OCI-LY7 (cell line): ENCODE data around the gene BOD1L1. TPM values are rescaled to one million over a fixed set of nuclear protein-coding genes. Genes with fewer than 3 reads are reported as not detected.

ENCODE experiments used
- BruUV-seq: library from RNA; stranded (reverse); fragments of 400-500 nt; replicated peaks from 2 replicates; lab custom pipeline; 2021; lab: Mats Ljungman, UMichigan
- CTCF ChIA-PET: fragments of 300-600 bp; sonication (Branson Sonifier 250); formaldehyde crosslinking; loops from one replicate; lab custom pipeline; 2022; ENCODE audit warnings: antibody characterized with exemption; ENCODE audit not compliant: unreplicated experiment; lab: Charles Lee
- POLR2A ChIA-PET: fragments of 300-600 bp; sonication (Branson Sonifier 250); formaldehyde crosslinking; loops from one replicate; lab custom pipeline; 2022; ENCODE audit warnings: antibody characterized with exemption; lab: Charles Lee
- DNase-seq: peaks from one replicate; pipeline ENCODE4 v3.0.0-alpha.2; 2015; ENCODE audit warnings: low spot score
- H2AFZ ChIP-seq: fragments of 200-600 bp; sonication (generic), shearing (Covaris generic); 2 replicates; pipeline ENCODE4 v1.6.1; 2014; ENCODE audit warnings: mild to moderate bottlenecking, antibody characterized with exemption, low read length, moderate library complexity
- H3K27ac ChIP-seq: fragments of 200-600 bp; sonication (generic); 2 replicates; pipeline ENCODE4 v1.5.1; 2014; ENCODE audit warnings: mixed run types, low read depth, mild to moderate bottlenecking, moderate library complexity, low read length, inconsistent platforms; ENCODE audit not compliant: poor library complexity, severe bottlenecking
- H3K36me3 ChIP-seq: fragments of 200-600 bp; sonication (generic); 2 replicates; pipeline ENCODE4 v1.6.1; 2014; ENCODE audit warnings: mild to moderate bottlenecking, antibody characterized with exemption, low read length, moderate library complexity, mixed read lengths; ENCODE audit not compliant: insufficient read depth
- H3K4me1 ChIP-seq: fragments of 200-600 bp; sonication (generic); 2 replicates; pipeline ENCODE4 v1.5.1; 2014; ENCODE audit warnings: mild to moderate bottlenecking, low read length; ENCODE audit not compliant: insufficient read depth, poor library complexity, severe bottlenecking
- H3K4me2 ChIP-seq: fragments of 200-600 bp; sonication (generic); 2 replicates; pipeline ENCODE4 v1.6.1; 2014; ENCODE audit warnings: mild to moderate bottlenecking, low read length
- H3K4me3 ChIP-seq: fragments of 200-600 bp; sonication (generic); 2 replicates; pipeline ENCODE4 v1.5.1; 2014; ENCODE audit warnings: mild to moderate bottlenecking, low read depth, low read length; ENCODE audit not compliant: poor library complexity, severe bottlenecking
- H3K79me2 ChIP-seq: fragments of 200-600 bp; sonication (generic); 2 replicates; pipeline ENCODE4 v1.6.1; 2016; ENCODE audit warnings: low read depth, mild to moderate bottlenecking, low read length, moderate library complexity, mixed read lengths; ENCODE audit not compliant: insufficient read depth
- H3K9me2 ChIP-seq: fragments of 200-600 bp; sonication (generic); 2 replicates; pipeline ENCODE4 v1.6.1; 2016; ENCODE audit warnings: mild to moderate bottlenecking, low read length, mixed read lengths; ENCODE audit not compliant: insufficient read depth
- H3K9me3 ChIP-seq: fragments of 200-600 bp; sonication (generic); 2 replicates; pipeline ENCODE4 v1.6.1; 2014; ENCODE audit warnings: mild to moderate bottlenecking, mixed run types, low read length, mixed read lengths
- H4K20me1 ChIP-seq: fragments of 200-600 bp; sonication (generic); 2 replicates; pipeline ENCODE4 v1.6.1; 2014; ENCODE audit warnings: mild to moderate bottlenecking, antibody characterized with exemption, low read length, moderate library complexity, mixed read lengths; ENCODE audit not compliant: insufficient read depth
- EZH2phosphoT487 ChIP-seq: fragments of 200-600 bp; sonication (generic); IDR thresholded peaks from 2 replicates; pipeline ENCODE4 v1.6.1; 2018; ENCODE audit warnings: low read depth, borderline replicate concordance, mild to moderate bottlenecking, mixed run types, antibody characterized with exemption, low read length, moderate library complexity, mixed read lengths
- intact Hi-C: fragments of 100-400 bp; cut with micrococcal nuclease; formaldehyde crosslinking; loops from one replicate; pipeline ENCODE4 v1.10.0; 2022; ENCODE audit not compliant: unreplicated experiment
- total RNA-seq, 2 experiments: library from RNA; depleted of rRNA in 1 of 2; stranded (reverse); fragments of >200 nt in 1 of 2; shearing (Covaris generic) in 1 of 2; gene quantifications; 2 replicates each; pipeline ENCODE4 v1.2.3, GENCODE V29; 2014 to 2022
- TF ChIP-seq, protein P1 (sequence below): fragments of 200-600 bp; sonication (generic); conservative IDR thresholded peaks from 2 replicates; pipeline ENCODE4 v1.5.1; 2014; ENCODE audit warnings: mild to moderate bottlenecking, antibody characterized with exemption, low read length, moderate library complexity, mixed read lengths

The BOD1L1 gene
- total RNA-seq, 2 experiments from 2014 or later = 24.0 to 49.6 TPM

DNA sequence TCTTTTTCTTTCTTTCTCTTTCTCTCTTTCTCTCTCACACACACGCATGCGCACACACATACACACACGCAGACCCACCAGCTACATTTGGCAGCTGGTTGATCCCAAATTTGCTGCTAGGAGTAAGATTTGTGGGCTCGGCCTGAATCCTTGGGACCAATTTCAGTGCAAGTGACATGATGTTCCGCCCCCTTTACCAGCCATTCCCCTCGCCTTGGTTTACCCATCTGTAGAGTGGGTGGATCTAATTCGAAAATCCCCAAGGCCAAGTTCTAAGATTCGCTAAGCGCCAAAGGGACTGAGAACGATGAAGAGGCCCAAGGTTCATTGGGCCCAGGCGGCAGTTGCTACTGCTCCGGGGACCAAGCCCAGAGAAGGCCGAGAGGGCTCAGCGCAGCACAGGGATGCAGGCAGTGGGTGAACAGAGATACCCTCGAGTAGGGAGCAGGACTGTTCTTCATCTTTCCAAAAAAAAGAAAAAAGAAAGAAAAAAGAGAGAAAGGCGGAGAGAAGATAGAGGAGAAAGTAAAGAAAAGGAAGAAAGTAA is 89.0 kb downstream of the BOD1L1 start:
- CTCF ChIA-PET = no interaction called here
- Histone ChIP-seq H3K9me2 (no peaks in the 10 kb centered on the region), H3K79me2 (no peaks in the 10 kb centered on the region), H4K20me1 (no peaks in the 10 kb centered on the region), H3K9me3 (no peaks in the 10 kb centered on the region), H2AFZ (no peak overlapping the region), H3K4me1 (no peaks in the 10 kb centered on the region), H3K4me3 (no peak overlapping the region), H3K4me2 (no peak overlapping the region), H3K27ac (no peak overlapping the region), H3K36me3 (no peaks in the 10 kb centered on the region)
- TF ChIP-seq, protein P1, sequence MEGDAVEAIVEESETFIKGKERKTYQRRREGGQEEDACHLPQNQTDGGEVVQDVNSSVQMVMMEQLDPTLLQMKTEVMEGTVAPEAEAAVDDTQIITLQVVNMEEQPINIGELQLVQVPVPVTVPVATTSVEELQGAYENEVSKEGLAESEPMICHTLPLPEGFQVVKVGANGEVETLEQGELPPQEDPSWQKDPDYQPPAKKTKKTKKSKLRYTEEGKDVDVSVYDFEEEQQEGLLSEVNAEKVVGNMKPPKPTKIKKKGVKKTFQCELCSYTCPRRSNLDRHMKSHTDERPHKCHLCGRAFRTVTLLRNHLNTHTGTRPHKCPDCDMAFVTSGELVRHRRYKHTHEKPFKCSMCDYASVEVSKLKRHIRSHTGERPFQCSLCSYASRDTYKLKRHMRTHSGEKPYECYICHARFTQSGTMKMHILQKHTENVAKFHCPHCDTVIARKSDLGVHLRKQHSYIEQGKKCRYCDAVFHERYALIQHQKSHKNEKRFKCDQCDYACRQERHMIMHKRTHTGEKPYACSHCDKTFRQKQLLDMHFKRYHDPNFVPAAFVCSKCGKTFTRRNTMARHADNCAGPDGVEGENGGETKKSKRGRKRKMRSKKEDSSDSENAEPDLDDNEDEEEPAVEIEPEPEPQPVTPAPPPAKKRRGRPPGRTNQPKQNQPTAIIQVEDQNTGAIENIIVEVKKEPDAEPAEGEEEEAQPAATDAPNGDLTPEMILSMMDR = no peak
- no peak for TF ChIP-seq EZH2phosphoT487
- no peak for DNase-seq
- POLR2A ChIA-PET = interaction anchor here (1.1 kb wide), 1 partner anchor 11 kb away, joined by 7 read pairs; no protein-coding TSS in a partner anchor
- intact Hi-C loops = no loop called here
- BruUV-seq = no TSS peak

DNA sequence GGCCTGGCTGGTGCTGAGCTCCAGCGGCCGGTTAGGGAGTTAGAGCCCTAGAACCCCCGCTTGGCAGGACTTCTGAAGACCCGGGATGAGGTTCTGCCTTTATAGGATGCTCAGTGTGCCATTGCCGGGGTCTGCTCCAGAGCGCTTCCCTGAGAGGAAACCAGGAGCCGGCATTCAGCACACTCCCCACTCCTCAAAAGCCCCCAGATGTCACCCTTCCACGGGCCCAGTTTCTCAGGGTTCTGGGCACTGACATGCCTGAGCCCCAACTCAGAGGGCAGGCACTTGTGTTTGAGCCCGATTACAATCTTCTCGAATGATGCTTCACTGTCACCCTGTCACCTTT is 89.7 kb downstream of the BOD1L1 start:
- ChIA-PET CTCF (no interaction called here), POLR2A (interaction anchor here (1.1 kb wide), 1 partner anchor 10 kb away, joined by 7 read pairs; no protein-coding TSS in a partner anchor)
- Histone ChIP-seq H3K36me3 (no peaks in the 10 kb centered on the region), H3K4me3 (no peak overlapping the region), H3K4me2 (no peak overlapping the region), H4K20me1 (no peaks in the 10 kb centered on the region), H3K9me3 (no peaks in the 10 kb centered on the region), H3K79me2 (no peaks in the 10 kb centered on the region), H2AFZ (no peak overlapping the region), H3K27ac (no peak overlapping the region), H3K4me1 (no peaks in the 10 kb centered on the region), H3K9me2 (no peaks in the 10 kb centered on the region)
- BruUV-seq = no TSS peak
- intact Hi-C loops = no loop called here
- DNase-seq = no peak
- TF ChIP-seq, protein P1 = no peak
- TF ChIP-seq EZH2phosphoT487 = no peak

DNA sequence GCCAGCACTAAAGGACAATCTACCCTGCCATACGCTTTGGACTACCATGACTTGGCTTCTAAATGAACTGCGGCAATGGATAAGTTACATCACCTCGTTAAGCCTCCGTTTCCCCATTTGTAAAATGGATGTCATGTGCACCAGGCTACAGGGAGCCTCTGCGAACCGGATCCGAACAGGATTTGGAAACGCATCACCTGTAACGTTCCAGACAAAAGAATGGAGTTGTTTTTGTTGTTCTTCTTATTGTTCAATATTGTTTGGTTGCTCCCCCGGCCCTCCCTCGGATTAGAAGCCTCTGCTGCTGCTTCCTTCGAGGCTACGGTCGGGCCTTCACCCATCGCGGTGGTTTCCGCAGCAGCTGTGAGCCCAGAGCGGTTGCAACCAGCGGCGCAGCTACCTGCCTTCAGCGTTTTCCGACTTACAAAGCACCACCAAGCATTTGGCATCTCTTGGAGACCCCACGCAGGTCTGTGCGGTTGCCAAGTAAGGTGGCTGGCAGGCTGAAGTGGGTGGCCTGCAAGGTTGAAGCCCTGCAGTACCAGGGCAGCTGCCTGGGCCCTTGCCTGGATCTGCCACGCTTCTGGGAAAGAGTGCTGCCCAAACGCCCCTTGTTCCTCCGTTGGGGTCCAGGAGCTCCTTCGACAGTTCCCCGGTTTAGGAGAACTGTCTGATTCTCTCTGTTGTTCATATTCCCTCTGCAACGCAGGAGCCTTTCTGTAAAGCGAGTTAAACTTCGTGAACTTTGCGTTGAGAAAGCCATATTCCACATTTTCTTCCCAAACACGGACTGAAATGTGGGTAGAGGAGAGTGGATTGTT is 90.3 kb downstream of the BOD1L1 start:
- Histone ChIP-seq H4K20me1 (no peaks in the 10 kb centered on the region), H3K4me2 (no peak overlapping the region), H3K36me3 (no peaks in the 10 kb centered on the region), H3K9me2 (no peaks in the 10 kb centered on the region), H3K79me2 (no peaks in the 10 kb centered on the region), H3K4me3 (no peak overlapping the region), H2AFZ (no peak overlapping the region), H3K4me1 (no peaks in the 10 kb centered on the region), H3K9me3 (no peaks in the 10 kb centered on the region), H3K27ac (no peak overlapping the region)
- BruUV-seq = no TSS peak
- no peak for DNase-seq
- POLR2A ChIA-PET = interaction anchor here (0.6 to 1.1 kb wide), 2 partner anchors 8 to 9 kb away, joined by 3 to 7 read pairs; no protein-coding TSS in a partner anchor
- no peak for TF ChIP-seq EZH2phosphoT487
- TF ChIP-seq, protein P1 = no peak
- CTCF ChIA-PET = no interaction called here
- intact Hi-C loops = no loop called here
